ENCODE measurements around the gene GGTLC2.

DNA sequence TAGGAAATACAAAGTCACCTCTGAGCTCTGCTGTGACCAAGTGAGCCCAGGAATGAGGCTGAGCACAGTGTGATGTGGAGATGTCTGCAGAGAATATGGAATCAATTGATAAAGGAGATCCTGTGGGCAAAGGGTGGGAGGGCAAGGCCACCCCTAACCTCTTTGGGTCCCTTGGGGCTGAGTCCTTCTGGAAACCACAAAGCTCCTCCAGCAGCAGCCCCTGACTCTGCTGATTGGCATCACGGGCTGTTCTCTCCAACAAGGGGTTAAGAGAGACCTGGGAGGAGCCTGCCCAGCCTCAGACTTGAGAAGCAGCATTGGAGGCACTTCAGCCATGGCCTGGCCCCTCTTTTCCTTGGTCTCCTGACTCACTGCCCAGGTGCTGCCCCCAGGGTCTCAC lies 49.7 kb downstream of the GGTLC2 start:
- TF ChIP-seq CTCF (IDR thresholded peaks at IDR 0.05) = no peak
- TF ChIP-seq POLR2A (IDR thresholded peaks at IDR 0.05) = no peak
